ENCODE data around the gene ZDHHC7.

Gene ZDHHC7

DNA sequence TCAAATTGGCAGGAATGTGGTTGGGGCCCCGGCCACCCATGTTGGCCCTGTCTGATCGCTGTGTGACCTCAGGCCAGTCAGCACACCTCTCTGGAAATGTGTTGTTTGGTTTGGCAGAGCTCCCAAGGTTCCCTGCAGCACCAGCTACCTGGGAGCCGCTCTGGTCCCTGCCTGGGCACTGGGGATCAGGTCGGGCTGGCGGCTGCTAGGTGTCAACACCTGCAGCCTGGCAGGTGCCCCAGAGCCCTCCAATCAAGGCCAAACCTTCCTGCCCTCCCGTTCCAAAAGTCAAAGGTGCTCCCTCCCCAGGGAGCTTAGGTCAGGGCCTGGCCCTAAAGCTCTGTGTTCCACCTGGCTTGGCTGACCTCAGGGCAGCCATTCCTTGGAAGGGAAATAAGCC, 55.9 kb downstream of the ZDHHC7 start:
- no peaks in the 10 kb centered on the region for H3K9me3 ChIP-seq
- no peak overlapping the region for H3K27ac ChIP-seq
- H3K4me3 ChIP-seq (ENCODE audit: low read depth in 1 of 2, low read length in 1 of 2): no peak overlapping the region
- no peak for TF ChIP-seq CTCF (IDR thresholded peaks at IDR 0.05)
- H3K27me3 ChIP-seq: peaks cover 10% of the 10 kb centered on the region
- peaks cover 36 to 39% of the 10 kb centered on the region in 2 experiments for H3K4me1 ChIP-seq (ENCODE audit: control insufficient read depth in 1 of 2, insufficient read depth in 1 of 2, low read depth in 1 of 2, low read length in 1 of 2)
- no peaks in the 10 kb centered on the region for H3K36me3 ChIP-seq

GRCh38 chr16:84953190-84953746, 58.1 kb downstream of the ZDHHC7 start:
- Histone ChIP-seq H3K4me1 (ENCODE audit: control insufficient read depth in 1 of 2, insufficient read depth in 1 of 2, low read depth in 1 of 2, low read length in 1 of 2) (peaks cover 48 to 50% of the 10 kb centered on the region in 2 experiments), H3K27ac (peak overlapping the region; percentile 70), H3K9me3 (no peaks in the 10 kb centered on the region), H3K4me3 (ENCODE audit: low read depth in 1 of 2, low read length in 1 of 2) (peak overlapping the region; percentile 16 to 37), H3K36me3 (no peaks in the 10 kb centered on the region), H3K27me3 (no peaks in the 10 kb centered on the region)
- no peak for TF ChIP-seq CTCF (IDR thresholded peaks at IDR 0.05)

- H3K27me3 ChIP-seq: no peaks in the 10 kb centered on the region
- H3K27ac ChIP-seq: peak overlapping the region; percentile 70
- peak overlapping the region; percentile 16 to 37 for H3K4me3 ChIP-seq (ENCODE audit: low read depth in 1 of 2, low read length in 1 of 2)
- peaks cover 52 to 55% of the 10 kb centered on the region in 2 experiments for H3K4me1 ChIP-seq (ENCODE audit: control insufficient read depth in 1 of 2, insufficient read depth in 1 of 2, low read depth in 1 of 2, low read length in 1 of 2)
- no peaks in the 10 kb centered on the region for H3K9me3 ChIP-seq
- H3K36me3 ChIP-seq: no peaks in the 10 kb centered on the region
- peak; percentile 94 for TF ChIP-seq CTCF (IDR thresholded peaks at IDR 0.05)
Measured at GRCh38 chr16:84952335-84953189, 58.8 kb downstream of the ZDHHC7 start.

GRCh38 chr16:84950906-84951305, 60.4 kb downstream of the ZDHHC7 start:
- peaks cover 61 to 65% of the 10 kb centered on the region in 2 experiments for H3K4me1 ChIP-seq (ENCODE audit: control insufficient read depth in 1 of 2, insufficient read depth in 1 of 2, low read depth in 1 of 2, low read length in 1 of 2)
- no peaks in the 10 kb centered on the region for H3K27me3 ChIP-seq
- peak overlapping the region; percentile 23 for H3K27ac ChIP-seq
- TF ChIP-seq CTCF (IDR thresholded peaks at IDR 0.05): no peak
- no peaks in the 10 kb centered on the region for H3K36me3 ChIP-seq
- no peaks in the 10 kb centered on the region for H3K9me3 ChIP-seq
- H3K4me3 ChIP-seq (ENCODE audit: low read depth in 1 of 2, low read length in 1 of 2): no peak overlapping the region

DNA sequence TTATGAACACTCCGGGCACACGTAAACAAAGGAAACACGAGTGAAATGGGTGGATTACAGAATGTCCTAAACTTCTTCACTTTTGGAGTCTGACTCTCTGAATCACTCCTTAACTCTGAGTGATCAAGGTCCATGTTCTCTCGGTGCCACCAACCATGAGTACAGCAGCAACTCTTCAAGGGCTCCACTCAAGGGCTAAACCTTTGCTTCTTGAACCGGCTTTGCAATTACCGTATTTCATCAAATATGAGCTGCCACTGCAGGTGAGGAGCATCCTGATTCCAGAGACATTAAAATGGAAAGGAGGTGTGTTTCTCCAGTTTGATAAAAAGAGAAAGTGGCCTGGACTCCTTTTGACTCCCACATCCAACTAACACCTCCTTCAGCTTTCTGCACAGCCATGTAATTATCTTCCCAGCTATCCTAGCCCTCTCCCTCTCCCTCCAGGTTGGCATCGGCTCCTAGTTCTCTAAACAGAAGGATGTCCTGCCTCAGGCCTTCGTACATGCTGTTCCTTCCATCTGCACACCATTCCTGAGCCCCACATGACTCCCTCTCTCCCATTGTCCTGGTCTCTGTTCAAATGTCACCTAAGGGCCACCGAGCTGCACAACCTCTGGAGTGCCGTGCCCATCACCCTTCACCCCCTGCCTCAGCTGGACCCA, 61.4 kb downstream of the ZDHHC7 start:
- no peak for TF ChIP-seq CTCF (IDR thresholded peaks at IDR 0.05)
- Histone ChIP-seq H3K4me1 (ENCODE audit: control insufficient read depth in 1 of 2, insufficient read depth in 1 of 2, low read depth in 1 of 2, low read length in 1 of 2) (peaks cover 61 to 65% of the 10 kb centered on the region in 2 experiments), H3K4me3 (ENCODE audit: low read depth in 1 of 2, low read length in 1 of 2) (no peak overlapping the region), H3K27me3 (no peaks in the 10 kb centered on the region), H3K27ac (no peak overlapping the region), H3K36me3 (no peaks in the 10 kb centered on the region), H3K9me3 (no peaks in the 10 kb centered on the region)
